DLD1 (cell line): ENCODE data around the gene CRYAA.
"Not testable (repeated sequence)": the region's sequence is repeated elsewhere in the genome, so short reads cannot be mapped to it uniquely, and the experiment has no call there.

Experiments used
- in situ Hi-C: cut with HindIII; loops from 2 replicates; pipeline ENCODE4 v1.10.0; 2017; ENCODE audit warnings: low sequenced_read_pairs

The CRYAA gene

GRCh38 chr21:43177043-43177906 is 8.5 kb downstream of the CRYAA start:
- in situ Hi-C loops: not testable (repeated sequence)

GRCh38 chr21:43178175-43178826 is 9.5 kb downstream of the CRYAA start:
- in situ Hi-C loops: not testable (repeated sequence)

GRCh38 chr21:43181033-43181432 is 12.2 kb downstream of the CRYAA start:
- in situ Hi-C loops: not testable (repeated sequence)

- in situ Hi-C loops: not testable (repeated sequence)
Measured at GRCh38 chr21:43187268-43187667, 18.5 kb downstream of the CRYAA start.

GRCh38 chr21:43187715-43188114 is 18.9 kb downstream of the CRYAA start:
- in situ Hi-C loops: no loop called here

- in situ Hi-C loops: no loop called here
Measured at GRCh38 chr21:43188181-43188580, 19.4 kb downstream of the CRYAA start.

- in situ Hi-C loops: no loop called here
Measured at GRCh38 chr21:43188592-43189210, 19.9 kb downstream of the CRYAA start.

GRCh38 chr21:43189936-43190335 is 21.1 kb downstream of the CRYAA start:
- in situ Hi-C loops: no loop called here

- in situ Hi-C loops: no loop called here
Measured at GRCh38 chr21:43190544-43190943, 21.7 kb downstream of the CRYAA start.

- in situ Hi-C loops: no loop called here
Measured at GRCh38 chr21:43190951-43191350, 22.1 kb downstream of the CRYAA start.

GRCh38 chr21:43191521-43191920 is 22.7 kb downstream of the CRYAA start:
- in situ Hi-C loops: no loop called here

- in situ Hi-C loops: no loop called here
Measured at GRCh38 chr21:43191971-43192370, 23.2 kb downstream of the CRYAA start.

GRCh38 chr21:43192501-43193081 is 23.8 kb downstream of the CRYAA start:
- in situ Hi-C loops: no loop called here

GRCh38 chr21:43193088-43193650 is 24.4 kb downstream of the CRYAA start:
- in situ Hi-C loops: no loop called here

GRCh38 chr21:43193651-43194302 is 25.0 kb downstream of the CRYAA start:
- in situ Hi-C loops: no loop called here

GRCh38 chr21:43194303-43195120 is 25.7 kb downstream of the CRYAA start:
- in situ Hi-C loops: no loop called here

- in situ Hi-C loops: no loop called here
Measured at GRCh38 chr21:43195121-43196021, 26.6 kb downstream of the CRYAA start.

GRCh38 chr21:43196826-43197225 is 28.0 kb downstream of the CRYAA start:
- in situ Hi-C loops: no loop called here

- in situ Hi-C loops: no loop called here
Measured at GRCh38 chr21:43198376-43198775, 29.6 kb downstream of the CRYAA start.
